GM15510 (cell line): ENCODE results near the gene LGALS7B.

Experiments
- POLR2A ChIP-seq: IDR thresholded peaks from 3 replicates; pipeline ENCODE4 v1.6.1; 2011; ENCODE audit warnings: borderline replicate concordance; ENCODE audit not compliant: insufficient read length; ENCODE audit errors: extremely low read depth

The LGALS7B gene

DNA sequence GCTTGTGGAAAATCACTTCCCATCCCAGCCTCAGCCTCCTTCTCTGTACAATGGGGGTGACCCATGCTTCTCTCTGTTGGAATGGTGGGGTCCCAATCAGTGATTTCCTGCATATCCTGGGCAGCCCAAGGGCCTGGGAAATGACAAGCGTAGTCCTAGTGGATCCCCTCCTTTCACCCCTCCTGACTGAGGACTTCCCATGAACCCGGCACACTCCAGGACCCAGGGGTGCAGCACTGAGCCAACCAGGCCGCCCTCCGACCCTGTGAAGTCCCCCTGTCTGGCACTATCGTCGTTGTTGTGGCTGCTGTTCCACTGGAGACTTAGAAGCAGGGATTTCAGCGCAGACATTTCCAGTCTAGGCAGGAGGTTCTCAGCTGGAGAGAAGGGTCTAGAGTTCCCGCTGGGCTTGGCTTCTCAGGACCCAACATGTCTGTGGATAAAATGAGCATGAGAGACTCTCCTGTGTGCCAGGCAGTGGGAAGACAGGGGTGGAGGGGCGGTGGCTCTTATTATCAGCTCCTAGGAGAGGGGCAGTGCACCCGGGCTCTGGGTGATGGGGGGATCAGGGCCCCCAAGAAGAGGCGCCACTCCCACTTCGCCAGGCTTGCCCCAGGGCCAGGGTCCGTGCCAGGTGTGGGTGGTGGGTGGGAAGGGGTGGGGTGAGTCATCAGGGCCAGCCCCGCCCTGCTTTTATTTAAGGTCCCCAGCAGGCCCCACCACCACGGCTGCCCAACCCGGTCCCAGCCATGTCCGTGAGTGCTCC is at the start of gene LGALS7B:
Gene LGALS7B, plus strand, starts transcription at position 723 of the 766 bp plus-strand sequence. Its CDS starts 27 bp downstream, at position 750.
- TF ChIP-seq POLR2A: no peak

DNA sequence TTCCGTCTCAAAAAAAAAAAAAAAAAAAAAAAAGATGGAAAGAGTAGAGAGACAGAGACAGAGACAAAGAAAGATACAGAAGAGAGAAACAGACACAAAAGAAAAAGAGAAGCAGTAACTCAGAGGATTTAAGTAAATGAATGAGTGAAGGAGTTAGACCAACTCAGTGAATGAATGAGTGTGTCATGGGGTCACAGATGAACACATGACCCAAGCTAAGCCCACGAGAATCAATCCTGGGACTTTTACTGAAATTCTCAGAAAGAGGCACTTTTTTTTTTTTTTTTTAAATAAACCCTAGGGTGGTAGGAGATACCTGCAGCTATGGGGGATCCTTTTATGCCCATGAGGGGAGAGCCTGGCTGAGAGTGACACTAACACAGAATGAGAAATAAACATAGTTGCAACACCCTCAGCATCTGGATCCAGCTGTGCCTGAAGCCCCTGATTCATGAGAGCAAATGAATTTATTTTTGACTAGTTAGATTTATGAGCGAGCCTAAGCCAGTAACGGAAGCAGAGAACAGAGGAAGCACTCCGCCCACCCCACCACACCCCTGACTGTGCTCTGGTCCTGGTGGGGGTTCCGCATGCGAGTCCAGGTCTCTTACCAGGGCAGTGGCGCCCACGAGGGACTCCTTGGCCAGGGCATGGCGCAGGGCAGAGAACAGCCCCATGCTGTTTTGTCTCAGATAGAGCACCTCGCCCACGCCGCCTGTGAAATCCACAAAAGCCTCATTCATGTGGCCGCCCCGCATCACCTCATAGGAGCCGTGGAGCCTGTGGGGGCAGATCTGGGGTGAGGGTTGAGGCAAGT is 49.4 kb upstream of the LGALS7B start:
- no peak for TF ChIP-seq POLR2A

DNA sequence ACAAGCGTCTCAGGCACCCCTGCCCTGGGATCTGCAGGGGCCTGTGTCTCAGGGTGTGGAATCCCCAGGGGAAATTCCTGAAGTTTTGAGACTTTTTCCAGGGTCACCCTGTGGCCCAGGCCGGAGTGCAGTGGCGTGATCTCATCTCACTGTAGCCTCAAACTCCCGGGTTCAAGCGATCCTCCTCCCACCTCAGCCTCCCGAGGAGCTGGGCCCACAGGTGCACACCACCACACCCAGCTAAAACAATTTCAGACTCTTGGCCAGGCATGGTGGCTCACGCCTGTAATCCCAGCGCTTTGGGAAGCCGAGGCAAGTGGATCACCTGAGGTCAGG is 48.8 kb upstream of the LGALS7B start:
- no peak for TF ChIP-seq POLR2A

DNA sequence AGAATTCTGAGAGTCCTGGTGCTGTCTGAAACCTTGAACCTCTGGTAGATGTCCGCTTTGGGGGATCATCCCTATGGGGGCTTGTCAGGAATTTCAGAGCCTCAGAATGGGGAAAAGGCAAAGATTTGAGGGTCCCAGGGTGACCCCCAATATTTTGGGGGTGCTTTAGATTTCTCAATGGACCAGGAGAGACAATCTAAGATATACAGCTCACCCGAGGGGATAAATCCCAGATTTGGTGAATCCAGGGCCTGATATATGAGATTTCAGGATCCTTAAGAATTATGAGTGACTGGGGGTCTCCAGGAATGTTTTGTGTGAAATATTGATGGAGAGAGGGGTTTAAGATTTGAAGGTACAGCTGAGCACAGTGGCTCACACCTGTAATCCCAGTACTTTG is 48.1 kb upstream of the LGALS7B start:
- no peak for TF ChIP-seq POLR2A

DNA sequence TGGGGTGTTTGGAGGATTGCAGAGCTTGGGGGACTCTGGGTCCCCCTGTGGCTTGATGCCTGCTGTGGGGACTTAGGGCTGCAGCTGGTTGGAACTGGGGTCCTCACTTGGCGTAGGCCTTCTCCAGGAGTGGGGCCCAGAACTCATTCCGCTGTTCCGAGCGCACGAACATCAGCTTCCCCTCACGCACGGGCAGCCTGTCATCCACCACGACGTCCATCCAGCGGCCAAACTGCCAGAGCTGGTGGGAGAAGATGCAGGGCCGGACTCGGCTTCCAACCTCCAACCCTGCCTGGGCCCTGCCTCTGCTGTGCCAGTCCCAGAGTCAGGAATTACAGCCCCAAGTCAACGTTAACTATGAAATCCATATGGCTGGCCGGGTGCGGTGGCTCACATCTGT is 47.3 kb upstream of the LGALS7B start:
- no peak for TF ChIP-seq POLR2A

DNA sequence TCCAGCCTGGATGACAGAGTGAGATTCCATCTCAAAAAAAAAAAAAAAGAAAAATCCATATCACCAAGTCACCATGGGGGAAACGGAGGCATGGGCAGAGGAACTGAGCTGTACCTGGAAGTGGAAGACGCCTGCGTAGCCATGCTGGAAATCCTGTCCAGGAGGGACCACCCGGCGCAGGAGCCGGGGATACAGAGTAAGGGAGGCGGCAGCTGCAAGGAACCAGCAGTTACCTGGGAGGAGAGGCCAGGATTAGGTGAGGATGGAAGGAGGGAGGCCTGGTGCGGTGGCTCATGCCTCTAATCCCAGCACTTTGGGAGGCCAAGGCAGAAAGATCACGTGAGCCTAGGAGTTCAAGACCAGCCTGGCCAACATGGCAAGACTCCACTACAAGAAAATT is 46.7 kb upstream of the LGALS7B start:
- TF ChIP-seq POLR2A: no peak

DNA sequence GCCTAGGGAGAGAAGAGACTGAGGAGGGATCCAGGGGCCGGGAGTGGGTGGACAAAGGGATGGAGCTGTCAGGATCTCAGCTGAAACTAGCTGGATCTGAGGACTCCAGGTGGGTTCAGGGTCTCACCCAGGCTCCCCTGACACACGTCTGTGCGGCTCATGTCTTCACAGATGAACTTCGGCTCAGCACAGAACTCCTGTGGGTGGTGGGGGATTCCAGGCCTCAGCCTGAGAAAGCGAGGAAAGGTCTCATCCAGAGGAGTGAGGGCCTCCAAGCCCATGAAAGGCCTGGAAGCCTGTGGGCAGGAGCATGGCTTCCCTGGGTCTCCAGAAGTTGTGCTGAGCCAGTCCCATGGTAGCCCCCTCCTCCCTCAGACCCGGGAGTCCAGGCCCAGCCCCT is 46.1 kb upstream of the LGALS7B start:
- TF ChIP-seq POLR2A: no peak

DNA sequence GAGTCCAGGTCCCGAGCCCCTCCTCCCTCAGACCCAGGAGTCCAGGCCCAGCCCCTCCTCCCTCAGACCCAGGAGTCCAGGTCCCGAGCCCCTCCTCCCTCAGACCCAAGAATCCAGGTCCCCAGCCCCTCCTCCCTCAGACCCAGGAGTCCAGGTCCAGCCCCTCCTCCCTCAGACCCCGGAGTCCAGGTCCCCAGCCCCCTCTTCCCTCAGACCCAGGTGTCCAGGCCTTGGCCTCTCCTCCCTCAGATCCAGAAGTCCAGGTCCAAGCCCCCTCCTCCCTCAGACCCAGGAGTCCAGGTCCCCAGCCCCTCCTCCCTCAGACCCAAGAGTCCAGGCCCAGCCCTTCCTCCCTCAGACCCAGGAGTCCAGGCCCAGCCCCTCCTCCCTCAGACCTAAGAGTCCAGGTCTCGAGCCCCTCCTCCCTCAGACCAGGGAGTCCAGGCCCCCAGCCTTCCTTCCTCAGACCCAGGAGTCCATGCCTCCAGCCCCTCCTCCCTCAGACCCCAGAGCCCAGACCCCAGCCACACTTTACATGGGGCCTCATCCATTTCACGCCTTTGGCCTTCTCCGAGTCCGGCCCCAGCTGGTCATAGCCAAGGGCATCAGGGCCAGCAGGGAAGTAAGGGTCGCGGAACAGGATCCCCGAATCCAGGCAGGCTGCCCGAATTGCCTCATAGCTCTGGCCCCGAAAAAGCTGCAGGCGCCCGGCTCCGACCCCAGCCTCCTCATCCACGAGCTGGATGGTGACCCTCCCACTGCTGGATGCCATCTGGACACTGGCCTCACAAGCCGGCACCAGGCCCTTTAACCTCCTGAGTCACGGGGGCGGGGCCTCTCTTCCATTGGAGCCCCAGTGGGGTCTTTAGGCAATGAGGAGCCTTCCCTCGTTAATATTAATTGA is 45.4 kb upstream of the LGALS7B start:
- no peak for TF ChIP-seq POLR2A

DNA sequence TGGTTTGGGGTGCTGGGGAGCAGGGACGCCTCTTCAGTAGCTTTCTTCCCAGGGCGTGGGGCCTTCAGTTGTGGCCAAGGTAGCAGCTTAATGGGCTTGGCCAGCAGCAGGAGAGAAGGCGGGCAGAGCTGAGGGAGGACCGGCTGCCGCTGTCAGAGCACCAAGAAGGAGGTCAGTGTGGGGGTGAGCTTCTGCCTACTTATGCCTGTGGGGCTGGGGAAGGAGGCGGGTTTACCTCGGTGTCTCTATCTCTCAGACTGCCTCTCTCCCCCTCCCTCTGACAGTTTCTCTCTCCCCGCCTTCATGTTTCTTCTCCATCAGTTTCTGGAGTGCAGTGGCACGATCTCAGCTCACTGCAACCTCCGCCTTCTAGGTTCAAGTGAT is 44.7 kb upstream of the LGALS7B start, which contains the start of gene CAPN12:
Gene CAPN12, minus strand, starts transcription at position 177 of the 384 bp plus-strand sequence. CDS start 309 bp downstream, outside the sequence.
- TF ChIP-seq POLR2A: no peak

DNA sequence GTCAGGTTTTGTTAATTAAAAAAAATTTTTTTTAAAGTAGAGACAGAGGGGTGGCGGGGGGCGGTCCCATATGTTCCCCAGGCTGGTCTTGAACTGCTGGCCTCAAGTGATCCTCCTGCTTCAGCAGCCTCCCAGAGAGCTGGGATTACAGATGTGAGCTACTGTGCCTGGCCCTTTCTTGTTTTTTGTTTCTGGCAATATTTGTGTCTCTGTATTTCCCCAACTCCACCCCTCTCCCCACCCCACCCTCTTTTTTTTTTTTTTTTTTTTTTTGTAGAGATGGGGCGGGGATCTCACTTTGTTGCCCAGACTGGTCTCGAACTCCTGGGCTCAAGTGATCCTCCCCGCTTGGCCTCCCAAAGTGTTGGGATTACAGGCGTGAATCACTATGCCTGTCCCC is 44.1 kb upstream of the LGALS7B start:
- no peak for TF ChIP-seq POLR2A

DNA sequence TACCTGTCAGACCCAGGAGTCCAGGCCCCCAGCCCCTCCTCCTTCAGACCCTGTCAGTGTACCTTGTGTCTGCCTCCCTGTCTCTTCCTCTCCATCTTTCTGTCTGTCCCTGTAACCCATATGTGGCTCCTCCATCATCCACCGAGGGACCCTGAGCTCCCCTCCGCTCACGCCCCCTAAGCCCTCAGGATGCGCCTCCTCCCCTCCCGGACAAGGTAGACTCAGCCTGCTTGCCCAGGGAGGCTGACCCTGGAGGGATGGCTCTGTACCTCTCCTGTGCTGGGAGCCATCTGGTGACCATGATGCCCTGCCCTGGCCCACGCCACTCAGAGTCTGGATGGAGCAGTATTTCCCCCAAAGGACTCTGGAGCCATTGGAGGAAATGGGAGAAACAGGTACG is 43.7 kb upstream of the LGALS7B start:
- TF ChIP-seq POLR2A: no peak

DNA sequence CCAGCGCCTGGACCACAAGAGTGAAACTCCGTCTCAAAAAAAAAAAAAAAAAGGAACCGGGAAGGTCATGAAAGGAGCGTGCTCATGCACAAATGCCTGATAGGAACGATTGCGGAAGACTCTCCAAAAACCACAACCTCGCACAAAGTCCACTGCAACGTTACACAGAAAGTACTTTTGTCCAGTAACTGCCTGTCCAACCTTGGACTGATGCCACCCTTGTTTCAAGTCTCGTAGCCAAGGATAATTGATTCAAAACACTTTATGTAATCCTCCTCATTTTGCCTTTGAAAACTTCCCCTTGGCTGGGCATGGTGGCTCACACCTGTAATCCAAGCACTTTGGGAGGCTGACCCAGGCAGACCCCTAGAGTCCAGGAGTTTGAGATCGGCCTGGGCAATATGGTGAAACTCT is 29.4 kb upstream of the LGALS7B start:
- TF ChIP-seq POLR2A: no peak

DNA sequence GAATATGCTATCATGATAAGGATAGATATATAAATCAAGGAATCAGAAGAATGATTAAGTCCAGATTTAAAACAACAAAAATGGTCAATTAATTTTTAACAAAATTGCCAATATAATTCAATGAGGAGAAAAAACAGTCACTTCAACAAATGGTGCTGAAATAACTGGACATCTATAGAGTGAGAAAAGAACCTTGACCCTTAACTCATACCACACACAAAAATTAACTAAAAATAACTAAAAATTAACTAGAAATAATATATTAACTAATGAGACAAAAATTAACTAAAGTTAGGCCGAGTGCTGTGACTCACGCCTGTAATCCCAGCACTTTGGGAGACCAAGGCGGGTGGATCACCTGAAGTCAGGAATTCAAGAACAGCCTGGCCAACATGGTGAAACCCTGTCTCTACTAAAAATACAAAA is 25.2 kb upstream of the LGALS7B start:
- TF ChIP-seq POLR2A: no peak

DNA sequence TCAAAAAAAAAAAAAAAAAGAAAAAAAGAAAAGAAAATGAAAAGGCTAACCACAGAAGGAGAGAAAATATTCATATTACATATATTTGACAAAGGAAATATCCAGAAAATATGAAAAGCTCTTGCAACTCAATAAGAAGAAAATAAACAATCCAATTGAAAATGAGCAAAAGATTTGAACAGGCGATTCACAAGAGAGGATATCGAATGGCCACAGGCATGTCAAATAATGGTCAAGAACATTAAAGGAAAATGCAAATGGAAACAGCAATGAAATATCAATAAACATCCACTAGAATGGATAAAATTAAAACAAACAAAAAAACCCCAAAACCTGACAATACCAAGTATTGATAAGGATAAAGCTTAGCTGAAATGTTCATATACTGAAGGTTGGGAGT is 23.8 kb upstream of the LGALS7B start:
- no peak for TF ChIP-seq POLR2A
